K562 (cell line): ENCODE data around the gene EVI5L. TPM values are rescaled to one million over a fixed set of nuclear protein-coding genes. Genes with fewer than 3 reads are reported as not detected.

Experiments used
- EGR1 ChIP-seq: fragments of 450-650 bp; conservative IDR thresholded peaks from 2 replicates; pipeline ENCODE4 v1.6.1; 2017; ENCODE audit warnings: mild to moderate bottlenecking
- EZH2 ChIP-seq: IDR thresholded peaks from 2 replicates; pipeline ENCODE4 v1.6.1; 2012; ENCODE audit warnings: low read depth, mild to moderate bottlenecking, inconsistent platforms, low read length, borderline replicate concordance
- FOXP1 ChIP-seq: sonication (generic); formaldehyde crosslinking; IDR thresholded peaks from 2 replicates; pipeline ENCODE4 v1.8.0; 2022; ENCODE audit warnings: mild to moderate bottlenecking, missing genetic modification reagents
- GABPB1 ChIP-seq: sonication (generic); formaldehyde crosslinking; IDR thresholded peaks from 2 replicates; pipeline ENCODE4 v1.8.0; 2022; ENCODE audit warnings: mild to moderate bottlenecking, missing genetic modification reagents
- GABPB2 ChIP-seq: fragments of 250-450 bp; sonication (Bioruptor Pico); conservative IDR thresholded peaks from 2 replicates; pipeline ENCODE4 v1.5.1; 2021; ENCODE audit warnings: mild to moderate bottlenecking
- MAX ChIP-seq: sonication (generic); formaldehyde crosslinking; IDR thresholded peaks from 2 replicates; pipeline ENCODE4 v1.9.0; 2022; ENCODE audit warnings: mild to moderate bottlenecking, missing genetic modification reagents
- MITF ChIP-seq: IDR thresholded peaks from 2 replicates; pipeline ENCODE4 v1.6.1; 2014; ENCODE audit warnings: antibody characterized with exemption
- NCOA4 ChIP-seq: fragments of 450-650 bp; IDR thresholded peaks from 2 replicates; pipeline ENCODE4 v1.6.1; 2018; ENCODE audit warnings: mild to moderate bottlenecking; ENCODE audit not compliant: partially characterized antibody
- NR4A1 ChIP-seq, 2 experiments: fragments of 250-450 bp in 1 of 2; fragments of 450-650 bp in 1 of 2; sonication (Bioruptor Pico) in 1 of 2; IDR thresholded peaks; 2 replicates each; pipeline versions ENCODE4 v1.4.0 to v1.6.1; 2016 to 2020; ENCODE audit warnings: mild to moderate bottlenecking in 2 of 2, missing compliant biosample characterization in 1 of 2, missing genetic modification characterization in 1 of 2, moderate library complexity in 1 of 2
- PATZ1 ChIP-seq: fragments of 250-450 bp; sonication (Bioruptor Pico); IDR thresholded peaks from 2 replicates; pipeline ENCODE4 v1.5.0; 2020; ENCODE audit warnings: mild to moderate bottlenecking, borderline replicate concordance
- PHF21A ChIP-seq: fragments of 450-650 bp; IDR thresholded peaks from 2 replicates; pipeline ENCODE4 v1.6.1; 2017; ENCODE audit warnings: low read depth, borderline replicate concordance
- SAP30 ChIP-seq: fragments of 200-600 bp; sonication (generic); IDR thresholded peaks from 2 replicates; pipeline ENCODE4 v1.6.1; 2012; ENCODE audit warnings: borderline replicate concordance, low read depth, mild to moderate bottlenecking, moderate library complexity, low read length, control low read depth, inconsistent platforms; ENCODE audit not compliant: insufficient read depth, poor library complexity, severe bottlenecking
- SMARCA5 ChIP-seq: fragments of 450-650 bp; IDR thresholded peaks from 2 replicates; pipeline ENCODE4 v1.6.1; 2016
- SRSF3 ChIP-seq: fragments of 200-400 bp; formaldehyde crosslinking; IDR thresholded peaks from 2 replicates; pipeline ENCODE4 v1.6.1; 2016; ENCODE audit warnings: mild to moderate bottlenecking, low read length, moderate library complexity; ENCODE audit not compliant: insufficient read depth
- VEZF1 ChIP-seq: fragments of 200-800 bp; sonication (Bioruptor generic); IDR thresholded peaks from 2 replicates; pipeline ENCODE4 v1.6.1; 2017; ENCODE audit warnings: missing genetic modification characterization, missing compliant biosample characterization
- ZFX ChIP-seq: sonication (generic); formaldehyde crosslinking; IDR thresholded peaks from 2 replicates; pipeline ENCODE4 v1.8.0; 2022; ENCODE audit warnings: mild to moderate bottlenecking, missing genetic modification reagents, moderate library complexity
- ZNF639 ChIP-seq, 2 experiments: fragments of 200-800 bp in 1 of 2; sonication (Bioruptor generic) in 1 of 2; sonication (generic) in 1 of 2; formaldehyde crosslinking in 1 of 2; IDR thresholded peaks in 1 of 2; conservative IDR thresholded peaks in 1 of 2; 2 replicates each; pipeline versions ENCODE4 v1.5.0 to v1.6.1; 2016 to 2020; ENCODE audit warnings: missing compliant biosample characterization in 1 of 2, missing genetic modification characterization in 1 of 2, missing genetic modification reagents in 1 of 2
- polyA plus RNA-seq, 8 experiments: library from polyadenylated mRNA; depleted of rRNA in 4 of 8; stranded (reverse) in 5 of 8; unstranded in 3 of 8; fragments of >200 nt; fragmentation: Nextera tagmentation in 2 of 8; fragmentation: Illumina TruSeq in 1 of 8; extraction: Ambion mirVana in 2 of 8; extraction: Trizol in 1 of 8; gene quantifications; 2 replicates each; pipeline versions ENCODE4 v1.2.1 to v1.2.3, GENCODE V29; 2011 to 2014; ENCODE audit warnings: inconsistent platforms in 1 of 8, missing spikeins in 1 of 8
- total RNA-seq, 7 experiments: library from RNA; depleted of rRNA in 6 of 7; stranded (reverse); fragments of >200 nt in 6 of 7; fragmentation: Illumina TruSeq in 2 of 7; extraction: Trizol in 2 of 7; gene quantifications; 2 replicates each; pipeline versions ENCODE4 v1.2.1 to v1.2.3, GENCODE V29; 2011 to 2021; ENCODE audit warnings: low replicate concordance in 1 of 7

Gene EVI5L
- total and polyA plus RNA-seq, 9 of the 15 experiments (the other 6 are each of a cell fraction or from before 2014, with no cell fraction given): 0.69 to 1.8 (median 1.2) TPM; not detected in 2

GRCh38 chr19:7904074-7905020, 74.3 kb downstream of the EVI5L start (continued):
- TF ChIP-seq ZNF639 (CRISPR knock-in tag; conservative IDR thresholded peaks at IDR 0.05 in 1 of 2, IDR thresholded peaks at IDR 0.05 in 1 of 2) (no peak; a peak in 2 of 4 replicates), MAX (CRISPR knock-in tag) (peak; percentile 38; the same call in 1 of the 2 replicates), EGR1 (peak; percentile 39; the same call in 1 of the 2 replicates), MITF (no peak), SMARCA5 (no peak), NCOA4 (no peak), EZH2 (no peak), FOXP1 (CRISPR knock-in tag) (peak; percentile 19; the same call in 1 of the 2 replicates), NR4A1 (CRISPR knock-in tag; IDR thresholded peaks at IDR 0.05) (no peak), NR4A1 (tag; IDR thresholded peaks at IDR 0.05) (no peak), PATZ1 (CRISPR knock-in tag) (no peak), GABPB2 (CRISPR knock-in tag) (no peak), SRSF3 (0 out of 2 replicates have a peak, but pooled peaks have one; percentile 41), VEZF1 (CRISPR knock-in tag) (peak; percentile 97), PHF21A (no peak), GABPB1 (peak; percentile 43; the same call in 1 of the 2 replicates), SAP30 (peak; percentile 70), ZFX (CRISPR knock-in tag) (peak; percentile 13; the same call in 1 of the 2 replicates)
